Thoracic aorta (tissue), 2 donors: ENCODE measurements around the gene STMN3. TPM values are rescaled to one million over a fixed set of nuclear protein-coding genes. Genes with fewer than 3 reads are reported as not detected.
A peak's percentile ranks its signal among the peaks of the same experiment; 100 is the strongest.

ENCODE experiments used
- ATAC-seq: fragments of 150-250 bp; one replicate; pipeline ENCODE4 v1.8.0; 2017; ENCODE audit warnings: low read depth; ENCODE audit not compliant: insufficient number of reproducible peaks, low FRiP score
- DNase-seq: peaks from one replicate; pipeline ENCODE4 v3.0.0-alpha.2; 2020; ENCODE audit warnings: low spot score
- H3K27ac ChIP-seq, 2 donors: fragments of 200-600 bp; sonication (generic); 1 replicate in 1 of 2; 2 replicates in 1 of 2; pipeline ENCODE4 v1.5.1; 2016; ENCODE audit warnings: mild to moderate bottlenecking in 2 of 2, moderate library complexity in 2 of 2
- H3K27me3 ChIP-seq: fragments of 200-600 bp; sonication (generic); replicated peaks from 2 replicates; pipeline ENCODE4 v1.6.0; 2016; ENCODE audit warnings: mild to moderate bottlenecking; ENCODE audit not compliant: insufficient read depth
- H3K36me3 ChIP-seq: fragments of 200-600 bp; sonication (generic); one replicate; pipeline ENCODE4 v1.5.1; 2016
- H3K4me1 ChIP-seq, 2 donors: fragments of 200-600 bp; sonication (generic); 1 replicate in 1 of 2; 2 replicates in 1 of 2; pipeline versions ENCODE4 v1.5.1 to v1.6.0; 2016; ENCODE audit warnings: low read depth in 2 of 2, mild to moderate bottlenecking in 1 of 2; ENCODE audit not compliant: control insufficient read depth in 1 of 2
- H3K4me3 ChIP-seq: fragments of 200-600 bp; sonication (generic); 2 replicates; pipeline ENCODE4 v1.5.1; 2016; ENCODE audit warnings: mild to moderate bottlenecking
- H3K9me3 ChIP-seq: fragments of 200-600 bp; sonication (generic); 2 replicates; pipeline ENCODE4 v1.5.1; 2016
- total RNA-seq, 2 donors: library from RNA; depleted of rRNA; stranded (reverse); fragments of >200 nt; gene quantifications; one replicate each; pipeline versions ENCODE4 v1.1.0 to v1.2.3, GENCODE V29; 2016
- TF ChIP-seq, protein P1 (sequence below): fragments of 200-600 bp; sonication (generic); IDR thresholded peaks from one replicate; pipeline ENCODE4 v1.5.1; 2019; ENCODE audit warnings: antibody characterized with exemption

STMN3 gene
- total RNA-seq, 2 donors from 2014 or later, result 14.4 to 17.8 TPM

DNA sequence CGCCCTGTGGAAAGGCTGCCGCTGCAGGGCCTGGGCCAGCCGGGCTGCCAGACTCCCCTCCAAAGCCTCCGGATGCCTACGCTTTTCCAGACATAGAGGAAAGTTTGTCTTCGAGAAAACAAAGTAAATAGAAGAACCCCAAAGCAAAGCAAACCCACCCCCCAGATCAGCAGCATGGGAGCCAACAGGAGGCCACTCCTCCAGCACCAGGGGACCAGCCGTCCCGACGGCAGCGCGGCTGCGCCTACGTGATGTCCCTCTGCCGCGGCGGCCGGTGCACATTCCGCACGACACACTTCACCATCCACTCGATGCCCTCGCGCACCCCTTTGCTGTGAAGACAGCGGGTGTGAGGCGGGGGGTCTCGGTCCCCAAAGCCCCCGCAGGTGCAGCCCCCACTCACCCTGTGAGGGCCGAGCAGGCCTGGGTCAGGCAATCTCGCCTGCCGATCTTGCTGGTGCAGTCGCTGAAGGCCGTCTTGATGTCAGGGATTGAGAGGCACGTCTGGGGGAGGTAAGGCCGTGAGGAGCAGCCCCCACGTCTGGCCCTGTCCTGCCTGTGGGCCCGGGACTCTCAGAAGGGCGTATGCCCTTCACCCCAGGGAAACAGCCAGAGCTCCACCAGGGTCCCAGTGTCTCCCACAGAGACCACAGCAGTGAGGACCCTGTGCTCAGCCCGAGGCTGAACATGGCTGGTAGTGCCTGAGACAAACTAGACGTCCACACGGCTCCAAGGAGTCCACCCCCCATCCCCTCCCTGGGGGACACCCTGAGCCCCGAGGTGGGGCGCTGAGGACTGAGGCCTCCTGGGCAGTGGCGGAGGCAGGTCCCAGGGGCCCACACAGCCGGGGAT lies 47.2 kb upstream of the STMN3 start:
- H3K27ac ChIP-seq, result peak overlapping the region in 1 of 2 donors; percentile 78
- peaks cover 17% of the 10 kb centered on the region for H3K36me3 ChIP-seq
- no peaks in the 10 kb centered on the region for H3K9me3 ChIP-seq
- no peak for DNase-seq
- no peak overlapping the region for H3K4me3 ChIP-seq
- H3K4me1 ChIP-seq, result peaks cover 25 to 46% of the 10 kb centered on the region in 2 donors
- ATAC-seq, result no peak
- TF ChIP-seq, protein P1, sequence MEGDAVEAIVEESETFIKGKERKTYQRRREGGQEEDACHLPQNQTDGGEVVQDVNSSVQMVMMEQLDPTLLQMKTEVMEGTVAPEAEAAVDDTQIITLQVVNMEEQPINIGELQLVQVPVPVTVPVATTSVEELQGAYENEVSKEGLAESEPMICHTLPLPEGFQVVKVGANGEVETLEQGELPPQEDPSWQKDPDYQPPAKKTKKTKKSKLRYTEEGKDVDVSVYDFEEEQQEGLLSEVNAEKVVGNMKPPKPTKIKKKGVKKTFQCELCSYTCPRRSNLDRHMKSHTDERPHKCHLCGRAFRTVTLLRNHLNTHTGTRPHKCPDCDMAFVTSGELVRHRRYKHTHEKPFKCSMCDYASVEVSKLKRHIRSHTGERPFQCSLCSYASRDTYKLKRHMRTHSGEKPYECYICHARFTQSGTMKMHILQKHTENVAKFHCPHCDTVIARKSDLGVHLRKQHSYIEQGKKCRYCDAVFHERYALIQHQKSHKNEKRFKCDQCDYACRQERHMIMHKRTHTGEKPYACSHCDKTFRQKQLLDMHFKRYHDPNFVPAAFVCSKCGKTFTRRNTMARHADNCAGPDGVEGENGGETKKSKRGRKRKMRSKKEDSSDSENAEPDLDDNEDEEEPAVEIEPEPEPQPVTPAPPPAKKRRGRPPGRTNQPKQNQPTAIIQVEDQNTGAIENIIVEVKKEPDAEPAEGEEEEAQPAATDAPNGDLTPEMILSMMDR, result no peak
- H3K27me3 ChIP-seq, result no peaks in the 10 kb centered on the region

DNA sequence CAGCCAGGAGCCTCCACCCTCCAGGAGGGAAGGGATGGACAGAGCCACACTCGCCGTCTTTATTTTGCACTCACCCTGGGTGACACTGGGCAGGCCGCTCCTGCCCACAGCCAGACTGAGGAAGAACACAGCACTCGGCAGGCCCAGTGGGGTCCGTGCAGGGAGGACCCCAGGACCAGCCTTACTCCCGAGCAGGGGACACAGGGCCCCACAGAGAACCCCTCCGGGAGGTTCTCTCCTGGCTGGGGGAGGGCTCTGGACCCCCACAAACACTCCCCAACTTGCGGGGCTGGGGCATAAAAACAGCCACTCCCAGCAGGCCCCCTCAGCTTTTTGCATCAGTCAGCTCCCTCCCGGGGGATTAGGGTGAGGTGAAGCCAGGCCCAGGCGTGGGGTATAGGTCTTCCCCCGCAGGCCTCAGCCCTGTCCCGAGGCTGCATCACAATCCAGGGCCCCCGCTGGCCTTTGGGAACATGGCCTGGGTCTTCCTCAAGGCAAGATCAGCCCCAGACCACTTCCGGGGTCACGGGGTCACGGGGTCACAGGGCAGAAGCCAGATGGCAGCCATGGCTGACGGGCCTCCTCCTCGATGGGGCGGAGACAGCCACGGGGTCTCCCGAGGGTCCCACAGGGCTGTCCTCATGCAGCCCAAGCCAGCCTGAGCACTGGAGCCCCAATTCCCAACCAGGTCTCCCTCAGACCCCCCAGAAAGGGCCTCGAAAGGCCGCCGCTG lies 46.4 kb upstream of the STMN3 start:
- H3K4me3 ChIP-seq, result peak overlapping the region; percentile 40

DNA sequence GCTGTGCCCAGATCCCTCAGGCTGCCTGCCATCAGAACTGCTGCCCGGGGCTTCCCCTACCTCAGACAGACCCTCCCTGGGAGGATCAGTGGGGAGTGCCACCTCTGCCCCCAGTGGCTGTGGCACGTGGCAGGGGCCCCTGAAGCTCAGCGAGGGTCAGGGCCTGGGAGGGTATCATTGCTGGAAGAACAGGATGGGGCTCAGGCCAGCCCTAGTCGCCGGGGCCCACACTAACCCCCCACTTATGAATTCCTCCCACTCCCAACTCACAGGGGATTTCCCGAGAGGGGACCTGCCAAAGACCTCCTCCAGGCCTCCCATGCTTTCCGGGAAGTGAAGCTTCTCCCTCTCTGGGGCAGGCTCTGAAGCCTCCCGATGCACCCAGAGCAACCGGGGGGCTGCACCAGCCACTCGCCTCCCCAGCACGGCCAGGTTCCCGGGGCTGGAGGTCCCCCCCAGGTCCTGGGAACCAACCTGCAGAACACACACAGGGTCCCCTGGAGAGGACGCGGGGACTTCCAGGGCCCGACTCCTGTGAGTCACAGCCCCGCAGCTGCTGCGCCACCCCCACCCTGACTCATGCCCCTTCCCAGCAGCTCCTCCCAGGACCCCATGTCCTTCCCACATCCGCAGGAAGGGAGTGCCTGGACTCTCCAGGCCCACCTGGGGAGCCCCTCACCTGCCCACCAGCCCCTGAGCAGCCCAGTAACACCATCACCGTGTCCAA lies 45.7 kb upstream of the STMN3 start:
- H3K4me1 ChIP-seq, result peaks cover 25 to 46% of the 10 kb centered on the region in 2 donors
- H3K27ac ChIP-seq, result peak overlapping the region; percentile 51 to 78

More for the DNA sequence above, 46.4 kb upstream of the STMN3 start:
- Histone ChIP-seq H3K27me3 (no peaks in the 10 kb centered on the region), H3K36me3 (peaks cover 12% of the 10 kb centered on the region), H3K4me1 (peaks cover 25 to 46% of the 10 kb centered on the region in 2 donors), H3K9me3 (no peaks in the 10 kb centered on the region), H3K27ac (peak overlapping the region; percentile 51 to 78)
- TF ChIP-seq, protein P1, result no peak
- ATAC-seq (no peak), DNase-seq (no peak)

DNA sequence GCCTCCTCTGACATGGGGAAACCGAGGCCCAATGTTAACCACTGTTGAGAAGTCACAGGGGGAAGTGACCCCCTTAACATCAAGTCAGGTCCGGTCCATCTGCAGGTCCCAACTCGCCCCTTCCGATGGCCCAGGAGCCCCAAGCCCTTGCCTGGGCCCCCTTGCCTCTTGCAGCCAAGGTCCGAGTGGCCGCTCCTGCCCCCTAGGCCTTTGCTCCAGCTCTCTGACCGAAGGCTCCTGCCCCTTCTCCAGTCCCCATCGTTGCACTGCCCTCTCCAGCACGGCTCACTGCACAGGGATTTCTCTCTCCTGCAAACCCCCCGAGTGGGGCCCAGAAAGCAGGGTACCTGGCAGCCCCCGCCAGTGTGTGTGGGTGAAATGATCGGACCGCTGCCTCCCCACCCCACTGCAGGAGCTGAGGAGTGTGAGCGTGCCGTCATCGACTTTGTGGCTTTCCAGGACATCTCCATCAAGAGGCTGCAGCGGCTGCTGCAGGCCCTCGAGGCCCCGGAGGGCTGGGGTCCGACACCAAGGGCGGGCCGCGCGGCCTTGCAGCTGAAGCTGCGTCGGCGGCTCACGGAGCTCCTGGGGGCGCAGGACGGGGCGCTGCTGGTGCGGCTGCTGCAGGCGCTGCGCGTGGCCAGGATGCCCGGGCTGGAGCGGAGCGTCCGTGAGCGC lies 44.8 kb upstream of the STMN3 start:
- no peak overlapping the region for H3K4me3 ChIP-seq
- peaks cover 7% of the 10 kb centered on the region for H3K36me3 ChIP-seq
- no peak for ATAC-seq
- TF ChIP-seq, protein P1, result no peak
- no peaks in the 10 kb centered on the region for H3K9me3 ChIP-seq
- H3K27ac ChIP-seq, result no peak overlapping the region
- no peak for DNase-seq
- no peaks in the 10 kb centered on the region for H3K27me3 ChIP-seq
- peaks cover 25 to 46% of the 10 kb centered on the region in 2 donors for H3K4me1 ChIP-seq

More for the DNA sequence above, 45.7 kb upstream of the STMN3 start:
- Histone ChIP-seq H3K9me3 (no peaks in the 10 kb centered on the region), H3K4me3 (peak overlapping the region; percentile 40), H3K36me3 (peaks cover 7% of the 10 kb centered on the region), H3K27me3 (no peaks in the 10 kb centered on the region)
- TF ChIP-seq, protein P1, result no peak
- DNase-seq, result no peak
- ATAC-seq, result peak; percentile 34
